Measurements from ENCODE around the gene TIGD4.

DNA sequence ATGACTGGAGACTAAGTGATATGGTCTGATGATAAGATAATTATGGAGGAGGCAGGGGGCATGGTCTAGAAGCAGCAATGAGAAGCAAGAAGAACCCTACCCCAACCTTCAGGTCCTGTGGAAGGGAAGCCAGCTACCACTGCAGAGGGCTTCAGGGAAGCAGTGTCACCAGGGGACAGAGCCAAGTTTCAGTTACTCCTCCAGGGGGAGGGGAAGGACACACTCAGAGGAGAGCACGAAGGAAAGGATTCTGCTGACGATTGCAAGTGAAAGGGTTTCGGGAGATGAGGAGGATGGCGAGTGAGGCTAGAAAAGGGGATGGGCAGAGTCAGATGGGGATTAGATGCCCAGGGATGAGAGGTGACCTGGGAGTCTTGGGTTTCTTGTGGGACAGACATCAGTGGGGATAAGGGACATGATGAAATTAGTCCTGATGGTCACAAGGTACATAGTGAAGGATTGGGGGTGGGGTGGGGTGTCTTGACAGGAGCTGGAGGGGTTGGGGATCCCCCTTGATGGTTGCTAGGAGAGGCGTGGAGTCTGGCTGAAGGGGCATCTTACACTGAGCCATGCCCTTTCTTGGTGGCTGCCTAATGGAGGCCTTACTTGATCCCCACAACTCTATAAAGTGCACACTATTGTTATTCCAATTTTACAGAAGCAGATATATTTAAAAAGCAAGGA, 45.4 kb downstream of the TIGD4 start:
- TF ChIP-seq, protein P1, sequence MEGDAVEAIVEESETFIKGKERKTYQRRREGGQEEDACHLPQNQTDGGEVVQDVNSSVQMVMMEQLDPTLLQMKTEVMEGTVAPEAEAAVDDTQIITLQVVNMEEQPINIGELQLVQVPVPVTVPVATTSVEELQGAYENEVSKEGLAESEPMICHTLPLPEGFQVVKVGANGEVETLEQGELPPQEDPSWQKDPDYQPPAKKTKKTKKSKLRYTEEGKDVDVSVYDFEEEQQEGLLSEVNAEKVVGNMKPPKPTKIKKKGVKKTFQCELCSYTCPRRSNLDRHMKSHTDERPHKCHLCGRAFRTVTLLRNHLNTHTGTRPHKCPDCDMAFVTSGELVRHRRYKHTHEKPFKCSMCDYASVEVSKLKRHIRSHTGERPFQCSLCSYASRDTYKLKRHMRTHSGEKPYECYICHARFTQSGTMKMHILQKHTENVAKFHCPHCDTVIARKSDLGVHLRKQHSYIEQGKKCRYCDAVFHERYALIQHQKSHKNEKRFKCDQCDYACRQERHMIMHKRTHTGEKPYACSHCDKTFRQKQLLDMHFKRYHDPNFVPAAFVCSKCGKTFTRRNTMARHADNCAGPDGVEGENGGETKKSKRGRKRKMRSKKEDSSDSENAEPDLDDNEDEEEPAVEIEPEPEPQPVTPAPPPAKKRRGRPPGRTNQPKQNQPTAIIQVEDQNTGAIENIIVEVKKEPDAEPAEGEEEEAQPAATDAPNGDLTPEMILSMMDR (IDR thresholded peaks at IDR 0.05): no peak
- TF ChIP-seq POLR2A (IDR thresholded peaks at IDR 0.05) (no peak), POLR2AphosphoS5 (IDR thresholded peaks at IDR 0.05) (no peak), EP300 (IDR thresholded peaks at IDR 0.05; ENCODE audit: low read depth) (no peak)
